Vagina (tissue), 2 donors: Measurements from ENCODE around the gene LAMC3. TPM values are rescaled to one million over a fixed set of nuclear protein-coding genes. Genes with fewer than 3 reads are reported as not detected.
A peak's percentile ranks its signal among the peaks of the same experiment; 100 is the strongest.

Experiments used
- DNase-seq, 2 donors: peaks; one replicate each; pipeline ENCODE4 v3.0.0-alpha.2; 2017; ENCODE audit errors: extremely low spot score in 2 of 2
- H3K27ac ChIP-seq: fragments of 200-600 bp; sonication (generic); one replicate; pipeline ENCODE4 v1.5.1; 2019
- H3K27me3 ChIP-seq: fragments of 200-600 bp; sonication (generic); one replicate; pipeline ENCODE4 v1.5.1; 2019
- H3K36me3 ChIP-seq, 2 donors: fragments of 200-600 bp; sonication (generic); one replicate each; pipeline ENCODE4 v1.5.1; 2017 to 2019
- H3K4me1 ChIP-seq: fragments of 200-600 bp; sonication (generic); one replicate; pipeline ENCODE4 v1.5.1; 2019
- H3K4me3 ChIP-seq, 2 donors: fragments of 200-600 bp; sonication (generic); 1 replicate in 1 of 2; 2 replicates in 1 of 2; pipeline ENCODE4 v1.5.1; 2016 to 2019
- H3K9me3 ChIP-seq: fragments of 200-600 bp; sonication (generic); one replicate; pipeline ENCODE4 v1.5.1; 2019
- POLR2A ChIP-seq, 2 donors: fragments of 450-650 bp; IDR thresholded peaks; one replicate each; pipeline ENCODE4 v1.6.1; 2017; ENCODE audit warnings: antibody characterized with exemption in 2 of 2, mild to moderate bottlenecking in 2 of 2, moderate library complexity in 2 of 2
- POLR2AphosphoS5 ChIP-seq, 2 donors: sonication (generic); formaldehyde crosslinking; IDR thresholded peaks; one replicate each; pipeline ENCODE4 v1.9.0; 2017; ENCODE audit warnings: antibody characterized with exemption in 2 of 2, mild to moderate bottlenecking in 2 of 2, low read depth in 1 of 2; ENCODE audit not compliant: insufficient read depth in 1 of 2
- intact Hi-C: fragments of 100-400 bp; cut with DNase I; formaldehyde crosslinking; loops from one replicate; pipeline ENCODE4 v1.15.1; 2023
- total RNA-seq: library from RNA; depleted of rRNA; stranded (reverse); fragments of >200 nt; gene quantifications from one replicate; pipeline ENCODE4 v1.2.3, GENCODE V29; 2016
- TF ChIP-seq, protein P1 (sequence below), 3 experiments: fragments of 450-650 bp in 2 of 3; fragments of 200-600 bp in 1 of 3; sonication (generic) in 1 of 3; IDR thresholded peaks; one replicate each; pipeline ENCODE4 v1.5.1; 2017 to 2019; ENCODE audit warnings: antibody characterized with exemption in 3 of 3, mild to moderate bottlenecking in 2 of 3, moderate library complexity in 2 of 3

The LAMC3 gene
- total RNA-seq, 1 donor from 2014 or later, result 13.3 TPM

DNA sequence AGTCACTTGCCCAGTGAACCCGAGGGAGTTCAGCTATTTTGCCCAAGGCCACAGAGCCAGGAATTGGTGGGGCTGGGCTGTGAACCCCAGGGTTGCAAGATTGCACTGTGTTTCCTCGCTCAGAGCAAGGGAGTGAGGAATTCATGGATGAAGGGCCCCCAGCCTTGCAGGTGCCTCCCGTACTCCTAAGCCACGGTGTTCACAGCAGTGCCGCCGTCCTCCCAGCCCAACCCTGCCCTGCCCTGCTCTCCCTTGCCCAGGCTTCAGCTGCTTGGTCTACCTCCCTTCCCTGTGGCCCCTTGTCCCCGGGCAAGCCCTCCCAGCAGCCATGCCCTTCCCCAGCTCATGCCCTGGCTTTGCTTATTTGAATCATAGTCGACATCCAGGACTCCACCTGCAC is 6.1 kb downstream of the LAMC3 start:
- TF ChIP-seq POLR2AphosphoS5 (IDR thresholded peaks at IDR 0.05; ENCODE audit: insufficient read depth in 1 of 2, low read depth in 1 of 2), result no peak
- TF ChIP-seq POLR2A (IDR thresholded peaks at IDR 0.05), result no peak
- TF ChIP-seq, protein P1, sequence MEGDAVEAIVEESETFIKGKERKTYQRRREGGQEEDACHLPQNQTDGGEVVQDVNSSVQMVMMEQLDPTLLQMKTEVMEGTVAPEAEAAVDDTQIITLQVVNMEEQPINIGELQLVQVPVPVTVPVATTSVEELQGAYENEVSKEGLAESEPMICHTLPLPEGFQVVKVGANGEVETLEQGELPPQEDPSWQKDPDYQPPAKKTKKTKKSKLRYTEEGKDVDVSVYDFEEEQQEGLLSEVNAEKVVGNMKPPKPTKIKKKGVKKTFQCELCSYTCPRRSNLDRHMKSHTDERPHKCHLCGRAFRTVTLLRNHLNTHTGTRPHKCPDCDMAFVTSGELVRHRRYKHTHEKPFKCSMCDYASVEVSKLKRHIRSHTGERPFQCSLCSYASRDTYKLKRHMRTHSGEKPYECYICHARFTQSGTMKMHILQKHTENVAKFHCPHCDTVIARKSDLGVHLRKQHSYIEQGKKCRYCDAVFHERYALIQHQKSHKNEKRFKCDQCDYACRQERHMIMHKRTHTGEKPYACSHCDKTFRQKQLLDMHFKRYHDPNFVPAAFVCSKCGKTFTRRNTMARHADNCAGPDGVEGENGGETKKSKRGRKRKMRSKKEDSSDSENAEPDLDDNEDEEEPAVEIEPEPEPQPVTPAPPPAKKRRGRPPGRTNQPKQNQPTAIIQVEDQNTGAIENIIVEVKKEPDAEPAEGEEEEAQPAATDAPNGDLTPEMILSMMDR (IDR thresholded peaks at IDR 0.05), result no peak
- no peak overlapping the region for H3K4me3 ChIP-seq
- H3K9me3 ChIP-seq, result no peaks in the 10 kb centered on the region
- H3K36me3 ChIP-seq, result no peaks in the 10 kb centered on the region
- H3K27ac ChIP-seq, result no peak overlapping the region
- intact Hi-C loops, result no loop called here
- no peak for DNase-seq
- H3K4me1 ChIP-seq, result peaks cover 17% of the 10 kb centered on the region
- no peaks in the 10 kb centered on the region for H3K27me3 ChIP-seq

DNA sequence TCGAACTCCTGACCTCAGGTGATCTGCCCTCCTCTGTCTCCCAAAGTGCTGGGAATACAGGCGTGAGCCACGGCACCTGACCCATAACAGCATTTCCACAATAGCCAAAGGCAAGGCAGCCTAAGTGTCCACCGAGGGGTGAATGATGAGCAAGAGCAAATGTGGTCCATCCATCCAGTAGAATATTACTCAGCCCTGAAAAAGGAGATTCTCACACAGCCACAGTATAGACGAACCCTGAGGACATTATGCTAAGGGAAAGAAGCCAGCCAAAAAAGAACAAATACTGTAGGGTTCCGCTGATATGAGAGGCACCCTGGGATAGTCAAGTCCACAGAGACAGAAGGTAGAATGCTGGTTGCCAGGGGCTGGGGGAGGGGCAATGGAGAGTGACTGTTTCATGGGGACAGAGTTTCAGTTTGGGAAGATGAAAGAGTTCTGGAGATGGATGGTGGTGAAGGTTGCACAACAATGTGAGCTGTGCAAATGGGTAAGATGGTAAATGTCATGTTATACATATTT is 7.0 kb downstream of the LAMC3 start:
- H3K4me1 ChIP-seq, result peaks cover 17% of the 10 kb centered on the region
- no peak overlapping the region for H3K4me3 ChIP-seq
- intact Hi-C loops, result no loop called here
- H3K27ac ChIP-seq, result peak overlapping the region; percentile 77
- no peak for DNase-seq
- TF ChIP-seq POLR2AphosphoS5 (IDR thresholded peaks at IDR 0.05; ENCODE audit: insufficient read depth in 1 of 2, low read depth in 1 of 2) (no peak), POLR2A (IDR thresholded peaks at IDR 0.05) (no peak)
- TF ChIP-seq, protein P1 (IDR thresholded peaks at IDR 0.05), result no peak
- H3K36me3 ChIP-seq, result no peaks in the 10 kb centered on the region
- H3K9me3 ChIP-seq, result no peaks in the 10 kb centered on the region
- H3K27me3 ChIP-seq, result no peaks in the 10 kb centered on the region

DNA sequence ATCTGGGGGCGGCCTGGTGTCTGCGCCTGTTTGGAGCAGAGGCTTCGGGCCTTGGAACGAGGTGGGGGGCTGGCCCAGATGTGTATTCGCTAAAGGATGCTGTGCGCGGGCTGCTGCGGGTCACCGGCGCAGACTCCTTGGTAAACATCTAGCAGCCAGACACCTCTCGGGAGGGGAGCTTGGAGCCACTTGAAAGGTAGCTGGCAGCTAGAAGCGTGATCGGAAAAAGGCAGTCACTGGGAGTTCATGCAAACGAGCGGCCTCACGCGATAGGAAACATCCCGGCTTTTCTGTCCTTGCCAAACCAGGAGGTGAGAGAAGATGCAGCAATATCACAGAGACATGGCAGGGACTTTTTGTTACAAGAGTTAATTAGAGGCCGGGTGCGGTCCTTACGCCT is 8.1 kb downstream of the LAMC3 start:
- DNase-seq, result no peak
- H3K27ac ChIP-seq, result peak overlapping the region; percentile 77
- H3K4me3 ChIP-seq, result no peak overlapping the region
- no peaks in the 10 kb centered on the region for H3K9me3 ChIP-seq
- H3K27me3 ChIP-seq, result no peaks in the 10 kb centered on the region
- peak in 1 of 2 donors; percentile 66 for TF ChIP-seq POLR2AphosphoS5 (IDR thresholded peaks at IDR 0.05; ENCODE audit: insufficient read depth in 1 of 2, low read depth in 1 of 2)
- TF ChIP-seq, protein P1 (IDR thresholded peaks at IDR 0.05), result no peak
- TF ChIP-seq POLR2A (IDR thresholded peaks at IDR 0.05), result no peak
- no peaks in the 10 kb centered on the region for H3K36me3 ChIP-seq
- H3K4me1 ChIP-seq, result peaks cover 10% of the 10 kb centered on the region
- intact Hi-C loops, result no loop called here

DNA sequence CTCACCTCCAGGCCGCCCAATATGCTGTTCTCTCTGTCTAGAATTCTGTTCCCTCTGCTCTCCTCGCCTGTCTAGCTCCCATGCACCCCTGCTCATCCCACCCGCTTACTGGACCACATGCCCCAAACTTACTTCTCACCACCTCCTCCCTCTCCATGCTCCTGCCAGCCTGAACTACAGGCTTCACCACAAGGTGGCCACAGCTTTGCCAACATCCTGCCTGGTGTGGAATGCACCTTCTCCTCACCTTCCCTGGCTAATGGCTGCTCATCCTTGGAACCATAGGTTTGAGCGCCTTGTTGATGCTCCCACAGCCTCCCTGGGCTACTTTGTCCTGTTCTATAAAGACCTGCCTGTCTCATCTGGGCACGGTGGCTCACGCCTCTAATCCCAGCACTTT is 9.6 kb downstream of the LAMC3 start:
- Histone ChIP-seq H3K27ac (peak overlapping the region; percentile 20), H3K4me3 (no peak overlapping the region), H3K9me3 (no peaks in the 10 kb centered on the region), H3K27me3 (no peaks in the 10 kb centered on the region), H3K4me1 (peaks cover 10% of the 10 kb centered on the region), H3K36me3 (no peaks in the 10 kb centered on the region)
- no peak for TF ChIP-seq POLR2A (IDR thresholded peaks at IDR 0.05)
- no peak for TF ChIP-seq POLR2AphosphoS5 (IDR thresholded peaks at IDR 0.05; ENCODE audit: insufficient read depth in 1 of 2, low read depth in 1 of 2)
- TF ChIP-seq, protein P1 (IDR thresholded peaks at IDR 0.05), result no peak
- intact Hi-C loops, result no loop called here
- no peak for DNase-seq

DNA sequence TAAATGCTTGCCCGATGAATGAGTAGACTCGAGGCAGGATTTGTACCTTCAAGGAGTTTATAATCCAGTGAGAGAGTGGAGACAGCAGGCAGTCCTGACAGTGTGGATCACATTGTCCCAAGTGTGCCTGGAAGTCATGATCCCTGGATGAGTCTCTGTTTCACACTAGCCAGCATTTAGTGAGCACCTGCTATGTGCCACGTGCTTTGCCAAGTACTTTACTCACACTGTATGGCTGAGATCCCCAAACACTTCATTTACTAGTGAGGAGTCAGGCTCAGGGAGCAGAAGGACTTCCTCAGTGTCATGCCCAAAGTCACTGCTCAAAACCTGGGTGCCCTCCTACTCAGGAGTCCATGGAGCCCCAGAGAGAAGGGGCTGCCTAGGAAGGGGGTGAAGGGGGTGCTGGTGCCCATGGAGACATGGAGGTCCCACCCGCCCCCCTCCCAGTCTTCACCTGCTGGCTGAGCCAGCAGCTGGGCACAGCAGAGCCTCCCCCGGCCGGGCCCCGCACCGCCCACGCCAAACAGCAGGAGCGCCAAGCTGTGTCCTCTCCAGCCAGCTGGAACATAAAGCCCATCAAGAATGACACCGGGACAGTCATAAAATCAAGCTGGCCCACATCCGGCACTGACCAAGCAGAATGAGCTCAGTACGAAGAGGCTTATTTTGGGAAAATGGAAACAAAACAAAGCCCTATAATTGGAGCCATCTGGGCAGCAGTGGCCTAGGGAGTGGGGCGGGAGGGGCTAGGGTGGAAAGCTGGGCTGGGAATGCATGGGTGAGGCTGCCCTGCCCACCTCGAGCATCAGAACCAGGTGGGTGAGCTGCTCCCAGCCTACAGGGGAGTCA is 10.6 kb downstream of the LAMC3 start:
- peak; percentile 67 to 83 for TF ChIP-seq POLR2AphosphoS5 (IDR thresholded peaks at IDR 0.05; ENCODE audit: insufficient read depth in 1 of 2, low read depth in 1 of 2)
- TF ChIP-seq, protein P1 (IDR thresholded peaks at IDR 0.05), result no peak
- H3K36me3 ChIP-seq, result no peaks in the 10 kb centered on the region
- peaks cover under 1% of the 10 kb centered on the region for H3K4me1 ChIP-seq
- no peaks in the 10 kb centered on the region for H3K9me3 ChIP-seq
- peak overlapping the region; percentile 73 for H3K27ac ChIP-seq
- intact Hi-C loops, result no loop called here
- DNase-seq, result no peak
- H3K4me3 ChIP-seq, result no peak overlapping the region
- H3K27me3 ChIP-seq, result no peaks in the 10 kb centered on the region
